Neural cell (in vitro differentiated cells): Measurements from ENCODE around the gene DMXL2. TPM values are rescaled to one million over a fixed set of nuclear protein-coding genes. Genes with fewer than 3 reads are reported as not detected.

Experiments used
- H2AFZ ChIP-seq: fragments of 200-600, 300-800 bp; sonication (generic), shearing (Covaris generic); 2 replicates; pipeline ENCODE4 v1.6.0; 2014; ENCODE audit warnings: low read depth, mild to moderate bottlenecking, antibody characterized with exemption, low read length, moderate library complexity
- H3F3A ChIP-seq: fragments of 200-600 bp; shearing (Covaris generic); 2 replicates; pipeline ENCODE4 v1.6.1; 2016; ENCODE audit warnings: mild to moderate bottlenecking, moderate library complexity, mixed read lengths, antibody characterized with exemption, low read length; ENCODE audit not compliant: insufficient read depth, poor library complexity, severe bottlenecking
- H3K27ac ChIP-seq: fragments of 200-600, 300-800 bp; sonication (generic), shearing (Covaris generic); 2 replicates; pipeline ENCODE4 v1.5.1; 2014; ENCODE audit warnings: mild to moderate bottlenecking, low read length, moderate library complexity
- H3K27me3 ChIP-seq: fragments of 300-800, 200-600 bp; sonication (generic), shearing (Covaris generic); 2 replicates; pipeline ENCODE4 v1.6.0; 2014; ENCODE audit warnings: mild to moderate bottlenecking, low read depth, low read length, moderate library complexity; ENCODE audit not compliant: insufficient read depth
- H3K36me3 ChIP-seq: fragments of 300-800, 200-600 bp; sonication (generic), shearing (Covaris generic); 2 replicates; pipeline ENCODE4 v1.5.1; 2014; ENCODE audit warnings: mild to moderate bottlenecking, antibody characterized with exemption, low read length, moderate library complexity; ENCODE audit not compliant: insufficient read depth
- H3K4me2 ChIP-seq: fragments of 300-800, 200-600 bp; sonication (generic), shearing (Covaris generic); 2 replicates; pipeline ENCODE4 v1.6.0; 2014; ENCODE audit warnings: mild to moderate bottlenecking, low read length
- H3K4me3 ChIP-seq: fragments of 300-800, 200-600 bp; sonication (generic), shearing (Covaris generic); 2 replicates; pipeline ENCODE4 v1.5.1; 2014; ENCODE audit warnings: mild to moderate bottlenecking, low read length, moderate library complexity
- H3K79me2 ChIP-seq: fragments of 200-600 bp; shearing (Covaris generic); replicated peaks from 2 replicates; pipeline ENCODE4 v1.6.0; 2014; ENCODE audit warnings: mild to moderate bottlenecking, low read length, moderate library complexity; ENCODE audit not compliant: insufficient read depth
- H3K9ac ChIP-seq: fragments of 300-800, 200-600 bp; sonication (generic), shearing (Covaris generic); 2 replicates; pipeline ENCODE4 v1.6.1; 2016; ENCODE audit warnings: mild to moderate bottlenecking, low read length, mixed read lengths
- H3K9me2 ChIP-seq: fragments of 200-600 bp; shearing (Covaris generic); 2 replicates; pipeline ENCODE4 v1.6.1; 2016; ENCODE audit warnings: mild to moderate bottlenecking, low read length, mixed read lengths; ENCODE audit not compliant: insufficient read depth
- H3K9me3 ChIP-seq: fragments of 200-600, 300-800 bp; sonication (generic), shearing (Covaris generic); 2 replicates; pipeline ENCODE4 v1.6.1; 2016; ENCODE audit warnings: mild to moderate bottlenecking, mixed run types, low read length, moderate library complexity, mixed read lengths
- H4K20me1 ChIP-seq: fragments of 200-600 bp; shearing (Covaris generic); 2 replicates; pipeline ENCODE4 v1.6.1; 2016; ENCODE audit warnings: mild to moderate bottlenecking, mixed run types; ENCODE audit not compliant: insufficient read depth
- EP300 ChIP-seq: fragments of 450-650 bp; conservative IDR thresholded peaks from 2 replicates; pipeline ENCODE4 v1.6.1; 2014; ENCODE audit warnings: antibody characterized with exemption, mild to moderate bottlenecking, moderate library complexity; ENCODE audit not compliant: poor library complexity, severe bottlenecking
- EZH2 ChIP-seq: fragments of 200-600, 300-800 bp; shearing (Covaris generic), sonication (generic); IDR thresholded peaks from 2 replicates; pipeline ENCODE4 v1.6.1; 2014; ENCODE audit warnings: antibody characterized with exemption, low read length, borderline replicate concordance, mild to moderate bottlenecking; ENCODE audit not compliant: insufficient read depth, poor library complexity, severe bottlenecking
- MXI1 ChIP-seq: fragments of 450-650 bp; conservative IDR thresholded peaks from 2 replicates; pipeline ENCODE4 v1.6.1; 2014; ENCODE audit warnings: antibody characterized with exemption, mild to moderate bottlenecking; ENCODE audit not compliant: poor library complexity, severe bottlenecking
- POLR2AphosphoS5 ChIP-seq: IDR thresholded peaks from 2 replicates; pipeline ENCODE4 v1.6.1; 2012
- RAD21 ChIP-seq: fragments of 450-650 bp; conservative IDR thresholded peaks from 2 replicates; pipeline ENCODE4 v1.6.1; 2014; ENCODE audit warnings: antibody characterized with exemption, mild to moderate bottlenecking, moderate library complexity
- SMC3 ChIP-seq: fragments of 450-650 bp; conservative IDR thresholded peaks from 2 replicates; pipeline ENCODE4 v1.6.1; 2014; ENCODE audit warnings: antibody characterized with exemption, mild to moderate bottlenecking, moderate library complexity; ENCODE audit not compliant: poor library complexity
- TAF1 ChIP-seq: IDR thresholded peaks from 2 replicates; pipeline ENCODE4 v1.6.1; 2012; ENCODE audit warnings: low read depth
- polyA plus RNA-seq: library from polyadenylated mRNA; depleted of rRNA; stranded (reverse); fragments of >200 nt; gene quantifications from 2 replicates; pipeline ENCODE4 v1.2.3, GENCODE V29; 2014
- TF ChIP-seq, protein P1 (sequence below): IDR thresholded peaks from 2 replicates; pipeline ENCODE4 v1.6.1; 2012; ENCODE audit warnings: borderline replicate concordance
- TF ChIP-seq, protein P2 (sequence below): fragments of 450-650 bp; IDR thresholded peaks from 2 replicates; pipeline ENCODE4 v1.5.1; 2014; ENCODE audit warnings: antibody characterized with exemption, mild to moderate bottlenecking, moderate library complexity; ENCODE audit not compliant: poor library complexity, severe bottlenecking

DMXL2 gene
- polyA plus RNA-seq, 1 donor from 2014 or later, result 176 TPM

DNA sequence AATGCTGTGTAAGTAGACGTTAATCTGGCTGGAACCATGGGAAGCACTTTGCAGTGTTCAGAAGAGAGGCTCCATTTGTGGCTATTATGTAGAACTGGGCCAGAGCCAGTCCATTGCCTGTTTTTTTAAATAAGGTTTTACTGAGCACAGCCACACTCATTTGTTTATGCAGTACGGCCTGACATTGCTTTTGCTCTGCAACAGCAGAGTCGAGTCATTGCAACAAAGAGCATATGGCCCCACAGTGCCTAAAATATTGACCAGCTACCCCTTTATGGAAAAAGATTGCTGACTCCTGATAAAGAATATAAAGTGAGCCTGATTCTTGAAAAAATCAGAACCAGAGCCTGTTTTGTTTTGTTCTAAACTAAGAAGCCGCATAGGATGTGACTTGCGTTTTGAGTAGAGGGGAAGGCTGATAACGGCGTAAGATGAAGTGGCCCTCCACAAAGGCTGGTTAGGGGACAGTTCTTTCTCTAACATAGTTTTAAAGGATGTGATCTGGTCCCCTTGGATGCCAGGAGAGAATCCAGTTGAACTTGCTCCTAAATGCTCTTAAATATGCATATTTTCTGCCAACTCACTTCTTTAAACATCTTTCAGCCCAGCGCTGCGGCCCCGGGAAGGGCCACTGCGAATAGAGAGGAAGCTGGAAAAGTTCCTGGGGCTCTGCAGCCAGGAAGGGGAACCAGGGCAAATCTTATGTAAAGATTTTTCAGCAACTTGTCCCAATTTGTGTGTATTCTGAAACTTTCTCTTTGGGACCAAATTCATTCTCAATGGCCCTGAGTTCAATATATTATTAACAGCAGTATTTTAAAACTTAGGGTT, 216.7 kb downstream of the DMXL2 start:
- no peak overlapping the region for H3K9ac ChIP-seq
- H4K20me1 ChIP-seq, result no peaks in the 10 kb centered on the region
- TF ChIP-seq TAF1 (no peak), RAD21 (no peak), POLR2AphosphoS5 (no peak), SMC3 (no peak), EP300 (no peak), EZH2 (no peak), MXI1 (no peak)
- TF ChIP-seq, protein P1, sequence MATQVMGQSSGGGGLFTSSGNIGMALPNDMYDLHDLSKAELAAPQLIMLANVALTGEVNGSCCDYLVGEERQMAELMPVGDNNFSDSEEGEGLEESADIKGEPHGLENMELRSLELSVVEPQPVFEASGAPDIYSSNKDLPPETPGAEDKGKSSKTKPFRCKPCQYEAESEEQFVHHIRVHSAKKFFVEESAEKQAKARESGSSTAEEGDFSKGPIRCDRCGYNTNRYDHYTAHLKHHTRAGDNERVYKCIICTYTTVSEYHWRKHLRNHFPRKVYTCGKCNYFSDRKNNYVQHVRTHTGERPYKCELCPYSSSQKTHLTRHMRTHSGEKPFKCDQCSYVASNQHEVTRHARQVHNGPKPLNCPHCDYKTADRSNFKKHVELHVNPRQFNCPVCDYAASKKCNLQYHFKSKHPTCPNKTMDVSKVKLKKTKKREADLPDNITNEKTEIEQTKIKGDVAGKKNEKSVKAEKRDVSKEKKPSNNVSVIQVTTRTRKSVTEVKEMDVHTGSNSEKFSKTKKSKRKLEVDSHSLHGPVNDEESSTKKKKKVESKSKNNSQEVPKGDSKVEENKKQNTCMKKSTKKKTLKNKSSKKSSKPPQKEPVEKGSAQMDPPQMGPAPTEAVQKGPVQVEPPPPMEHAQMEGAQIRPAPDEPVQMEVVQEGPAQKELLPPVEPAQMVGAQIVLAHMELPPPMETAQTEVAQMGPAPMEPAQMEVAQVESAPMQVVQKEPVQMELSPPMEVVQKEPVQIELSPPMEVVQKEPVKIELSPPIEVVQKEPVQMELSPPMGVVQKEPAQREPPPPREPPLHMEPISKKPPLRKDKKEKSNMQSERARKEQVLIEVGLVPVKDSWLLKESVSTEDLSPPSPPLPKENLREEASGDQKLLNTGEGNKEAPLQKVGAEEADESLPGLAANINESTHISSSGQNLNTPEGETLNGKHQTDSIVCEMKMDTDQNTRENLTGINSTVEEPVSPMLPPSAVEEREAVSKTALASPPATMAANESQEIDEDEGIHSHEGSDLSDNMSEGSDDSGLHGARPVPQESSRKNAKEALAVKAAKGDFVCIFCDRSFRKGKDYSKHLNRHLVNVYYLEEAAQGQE, result no peak
- TF ChIP-seq, protein P2, sequence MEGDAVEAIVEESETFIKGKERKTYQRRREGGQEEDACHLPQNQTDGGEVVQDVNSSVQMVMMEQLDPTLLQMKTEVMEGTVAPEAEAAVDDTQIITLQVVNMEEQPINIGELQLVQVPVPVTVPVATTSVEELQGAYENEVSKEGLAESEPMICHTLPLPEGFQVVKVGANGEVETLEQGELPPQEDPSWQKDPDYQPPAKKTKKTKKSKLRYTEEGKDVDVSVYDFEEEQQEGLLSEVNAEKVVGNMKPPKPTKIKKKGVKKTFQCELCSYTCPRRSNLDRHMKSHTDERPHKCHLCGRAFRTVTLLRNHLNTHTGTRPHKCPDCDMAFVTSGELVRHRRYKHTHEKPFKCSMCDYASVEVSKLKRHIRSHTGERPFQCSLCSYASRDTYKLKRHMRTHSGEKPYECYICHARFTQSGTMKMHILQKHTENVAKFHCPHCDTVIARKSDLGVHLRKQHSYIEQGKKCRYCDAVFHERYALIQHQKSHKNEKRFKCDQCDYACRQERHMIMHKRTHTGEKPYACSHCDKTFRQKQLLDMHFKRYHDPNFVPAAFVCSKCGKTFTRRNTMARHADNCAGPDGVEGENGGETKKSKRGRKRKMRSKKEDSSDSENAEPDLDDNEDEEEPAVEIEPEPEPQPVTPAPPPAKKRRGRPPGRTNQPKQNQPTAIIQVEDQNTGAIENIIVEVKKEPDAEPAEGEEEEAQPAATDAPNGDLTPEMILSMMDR, result no peak
- H3K79me2 ChIP-seq, result no peaks in the 10 kb centered on the region
- no peaks in the 10 kb centered on the region for H3K27me3 ChIP-seq
- H3K9me2 ChIP-seq, result no peaks in the 10 kb centered on the region
- H3K4me2 ChIP-seq, result no peak overlapping the region
- no peaks in the 10 kb centered on the region for H3K9me3 ChIP-seq
- H3K4me3 ChIP-seq, result no peak overlapping the region
- no peaks in the 10 kb centered on the region for H3K36me3 ChIP-seq
- no peaks in the 10 kb centered on the region for H3F3A ChIP-seq
- no peak overlapping the region for H2AFZ ChIP-seq
- H3K27ac ChIP-seq, result no peak overlapping the region

DNA sequence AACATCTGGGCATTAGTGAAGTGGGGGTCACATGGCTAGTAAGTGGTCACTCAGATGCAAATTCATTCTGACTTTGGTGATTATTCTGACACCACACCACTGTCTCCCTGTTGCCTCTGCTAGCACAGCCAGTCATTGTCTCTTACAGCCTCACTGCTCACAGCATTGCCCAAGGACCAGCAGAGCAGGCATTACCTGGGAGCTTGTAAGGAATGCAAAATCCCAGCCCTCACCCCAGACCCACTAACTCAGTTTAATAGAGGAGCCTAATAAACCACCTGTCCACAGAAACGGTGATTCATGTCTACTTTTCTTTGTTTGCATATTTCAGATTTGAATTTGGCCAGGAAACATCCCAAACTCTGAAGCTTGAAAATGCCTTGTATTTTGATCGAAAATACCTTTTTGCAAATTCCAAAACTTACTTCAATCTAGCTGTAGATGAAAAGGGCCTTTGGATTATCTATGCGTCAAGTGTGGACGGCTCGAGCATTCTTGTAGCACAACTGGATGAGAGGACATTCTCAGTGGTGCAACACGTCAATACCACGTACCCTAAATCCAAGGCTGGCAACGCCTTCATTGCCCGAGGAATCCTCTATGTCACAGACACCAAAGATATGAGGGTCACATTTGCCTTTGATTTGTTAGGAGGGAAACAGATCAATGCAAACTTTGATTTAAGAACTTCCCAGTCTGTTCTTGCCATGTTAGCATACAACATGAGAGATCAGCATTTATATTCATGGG, 218.4 kb downstream of the DMXL2 start:
- TF ChIP-seq, protein P1, result no peak
- TF ChIP-seq, protein P2, result no peak
- no peak for TF ChIP-seq SMC3
- no peak for TF ChIP-seq EZH2
- no peak for TF ChIP-seq EP300
- no peak for TF ChIP-seq RAD21
- no peak for TF ChIP-seq MXI1
- TF ChIP-seq TAF1, result no peak
- no peak for TF ChIP-seq POLR2AphosphoS5

More for the DNA sequence above, 218.4 kb downstream of the DMXL2 start:
- H3K27ac ChIP-seq, result no peak overlapping the region
- H3K9me3 ChIP-seq, result no peaks in the 10 kb centered on the region
- H2AFZ ChIP-seq, result no peak overlapping the region
- no peaks in the 10 kb centered on the region for H4K20me1 ChIP-seq
- no peaks in the 10 kb centered on the region for H3K36me3 ChIP-seq
- no peak overlapping the region for H3K4me3 ChIP-seq
- H3F3A ChIP-seq, result no peaks in the 10 kb centered on the region
- no peak overlapping the region for H3K9ac ChIP-seq
- no peaks in the 10 kb centered on the region for H3K79me2 ChIP-seq
- H3K9me2 ChIP-seq, result no peaks in the 10 kb centered on the region
- no peak overlapping the region for H3K4me2 ChIP-seq
- no peaks in the 10 kb centered on the region for H3K27me3 ChIP-seq
